BLaER1 treated with 17β-estradiol and CSF1 and Interleukin-3, amounts not matched to agents 10 nM and 100 nM (cell line): ENCODE measurements around the gene SCP2.
"Not testable (repeated sequence)": the region's sequence is repeated elsewhere in the genome, so short reads cannot be mapped to it uniquely, and the experiment has no call there.

Experiments used
- H3K27ac ChIP-seq, 11 experiments: shearing (Covaris generic); formaldehyde crosslinking; 2 replicates each; pipeline ENCODE4 v1.8.1; 2022
- H3K27me3 ChIP-seq, 11 experiments: shearing (Covaris generic); formaldehyde crosslinking; 2 replicates each; pipeline ENCODE4 v1.8.1; 2022
- H3K36me3 ChIP-seq, 11 experiments: shearing (Covaris generic); formaldehyde crosslinking; 2 replicates each; pipeline ENCODE4 v1.8.1; 2022
- H3K4me1 ChIP-seq, 10 experiments: shearing (Covaris generic); formaldehyde crosslinking; 2 replicates each; pipeline ENCODE4 v1.8.1; 2022
- H3K4me2 ChIP-seq, 11 experiments: shearing (Covaris generic); formaldehyde crosslinking; 2 replicates each; pipeline ENCODE4 v1.8.1; 2022
- H3K4me3 ChIP-seq, 10 experiments: shearing (Covaris generic); formaldehyde crosslinking; 2 replicates each; pipeline ENCODE4 v1.8.1; 2022
- H3K9ac ChIP-seq, 11 experiments: shearing (Covaris generic); formaldehyde crosslinking; 2 replicates each; pipeline ENCODE4 v1.8.1; 2022
- H3K9me3 ChIP-seq, 11 experiments: shearing (Covaris generic); formaldehyde crosslinking; replicated peaks in 1 of 11; 2 replicates each; pipeline ENCODE4 v1.8.1; 2022
- H4K20me1 ChIP-seq, 11 experiments: shearing (Covaris generic); formaldehyde crosslinking; 2 replicates each; pipeline ENCODE4 v1.8.1; 2022
- Cebpa-rat ChIP-seq, 11 experiments: shearing (Covaris generic); IDR thresholded peaks; 2 replicates each; pipeline ENCODE4 v1.8.1; 2022

The SCP2 gene

GRCh38 chr1:52947490-52947889, 20.4 kb downstream of the SCP2 start:
- H3K4me1 ChIP-seq, result no peaks in the 10 kb centered on the region
- no peak overlapping the region for H3K27ac ChIP-seq
- TF ChIP-seq Cebpa-rat (IDR thresholded peaks at IDR 0.05), result no peak
- no peak overlapping the region for H3K9ac ChIP-seq
- H3K4me2 ChIP-seq, result no peak overlapping the region
- no peaks in the 10 kb centered on the region for H3K27me3 ChIP-seq
- peaks cover 0 to 59% (median 14%) of the 10 kb centered on the region in 11 experiments; a peak in 11 of 22 replicates for H3K36me3 ChIP-seq
- peaks cover 0 to 12% (median 5%) of the 10 kb centered on the region in 11 experiments; a peak in 9 of 22 replicates for H3K9me3 ChIP-seq
- H4K20me1 ChIP-seq, result no peaks in the 10 kb centered on the region
- H3K4me3 ChIP-seq, result no peak overlapping the region

- not testable (repeated sequence) for H3K27ac ChIP-seq, H3K4me2 ChIP-seq, H3K4me1 ChIP-seq, H3K27me3 ChIP-seq, H4K20me1 ChIP-seq, H3K9ac ChIP-seq, H3K4me3 ChIP-seq
- Histone ChIP-seq H3K9me3 (peaks cover 0 to 12% (median 5%) of the 10 kb centered on the region in 11 experiments; a peak in 9 of 22 replicates), H3K36me3 (peaks cover 0 to 63% (median 16%) of the 10 kb centered on the region in 11 experiments; a peak in 11 of 22 replicates)
Measured at GRCh38 chr1:52949602-52950001, 22.5 kb downstream of the SCP2 start.

- no peak overlapping the region for H3K9ac ChIP-seq
- H3K4me1 ChIP-seq, result peaks cover 0 to 9% (median 6%) of the 10 kb centered on the region in 10 experiments; a peak in 9 of 20 replicates
- TF ChIP-seq Cebpa-rat (IDR thresholded peaks at IDR 0.05), result no peak
- H3K27ac ChIP-seq, result no peak overlapping the region
- no peak overlapping the region for H3K4me2 ChIP-seq
- peaks cover 0 to 12% (median 5%) of the 10 kb centered on the region in 11 experiments; a peak in 9 of 22 replicates for H3K9me3 ChIP-seq
- no peaks in the 10 kb centered on the region for H4K20me1 ChIP-seq
- peaks cover 0 to 73% (median 16%) of the 10 kb centered on the region in 11 experiments; a peak in 11 of 22 replicates for H3K36me3 ChIP-seq
- H3K4me3 ChIP-seq, result no peak overlapping the region
- no peaks in the 10 kb centered on the region for H3K27me3 ChIP-seq
Measured at GRCh38 chr1:52952112-52952511, 25.0 kb downstream of the SCP2 start.

GRCh38 chr1:52955129-52955970, 28.3 kb downstream of the SCP2 start:
- peaks cover 0 to 68% (median 16%) of the 10 kb centered on the region in 11 experiments; a peak in 12 of 22 replicates for H3K36me3 ChIP-seq
- H3K9ac ChIP-seq, result no peak overlapping the region
- no peak for TF ChIP-seq Cebpa-rat (IDR thresholded peaks at IDR 0.05)
- H3K4me2 ChIP-seq, result peak overlapping the region in 2 of 11 experiments; percentile 21 to 24; a peak in 2 of 22 replicates
- peaks cover 0 to 6% (median 0%) of the 10 kb centered on the region in 11 experiments; a peak in 2 of 22 replicates for H3K9me3 ChIP-seq
- H4K20me1 ChIP-seq, result no peaks in the 10 kb centered on the region
- no peaks in the 10 kb centered on the region for H3K27me3 ChIP-seq
- peaks cover 0 to 9% (median 6%) of the 10 kb centered on the region in 10 experiments; a peak in 9 of 20 replicates for H3K4me1 ChIP-seq
- H3K4me3 ChIP-seq, result no peak overlapping the region
- H3K27ac ChIP-seq, result no peak overlapping the region

- Histone ChIP-seq H4K20me1 (no peaks in the 10 kb centered on the region), H3K27ac (no peak overlapping the region), H3K36me3 (peaks cover 0 to 87% (median 6%) of the 10 kb centered on the region in 11 experiments; a peak in 13 of 22 replicates), H3K27me3 (no peaks in the 10 kb centered on the region), H3K4me3 (no peak overlapping the region), H3K4me1 (no peaks in the 10 kb centered on the region), H3K4me2 (no peak overlapping the region), H3K9me3 (no peaks in the 10 kb centered on the region), H3K9ac (no peak overlapping the region)
- no peak for TF ChIP-seq Cebpa-rat (IDR thresholded peaks at IDR 0.05)
Measured at GRCh38 chr1:52963101-52963500, 36.0 kb downstream of the SCP2 start.

- no peak for TF ChIP-seq Cebpa-rat (IDR thresholded peaks at IDR 0.05)
- Histone ChIP-seq H3K9ac (no peak overlapping the region), H4K20me1 (no peaks in the 10 kb centered on the region), H3K4me3 (no peak overlapping the region), H3K36me3 (peaks cover 0 to 48% (median 0%) of the 10 kb centered on the region in 11 experiments; a peak in 7 of 22 replicates), H3K27me3 (no peaks in the 10 kb centered on the region), H3K4me1 (no peaks in the 10 kb centered on the region), H3K9me3 (no peaks in the 10 kb centered on the region), H3K4me2 (no peak overlapping the region), H3K27ac (no peak overlapping the region)
Measured at GRCh38 chr1:52967666-52968065, 40.6 kb downstream of the SCP2 start.

GRCh38 chr1:52969234-52969633, 42.2 kb downstream of the SCP2 start:
- not testable (repeated sequence) for H3K27me3 ChIP-seq, H4K20me1 ChIP-seq, H3K4me1 ChIP-seq, H3K4me2 ChIP-seq, H3K4me3 ChIP-seq, H3K9me3 ChIP-seq, H3K9ac ChIP-seq, H3K27ac ChIP-seq
- H3K36me3 ChIP-seq, result peaks cover 0 to 34% (median 0%) of the 10 kb centered on the region in 11 experiments; a peak in 5 of 22 replicates

GRCh38 chr1:52970149-52970548, 43.1 kb downstream of the SCP2 start:
- no peaks in the 10 kb centered on the region for H3K9me3 ChIP-seq
- TF ChIP-seq Cebpa-rat (IDR thresholded peaks at IDR 0.05), result no peak
- H4K20me1 ChIP-seq, result no peaks in the 10 kb centered on the region
- H3K4me3 ChIP-seq, result no peak overlapping the region
- H3K9ac ChIP-seq, result no peak overlapping the region
- no peak overlapping the region for H3K27ac ChIP-seq
- no peak overlapping the region for H3K4me2 ChIP-seq
- H3K27me3 ChIP-seq, result no peaks in the 10 kb centered on the region
- peaks cover 0 to 33% (median 0%) of the 10 kb centered on the region in 11 experiments; a peak in 10 of 22 replicates for H3K36me3 ChIP-seq
- H3K4me1 ChIP-seq, result no peaks in the 10 kb centered on the region

GRCh38 chr1:52973841-52974240, 46.8 kb downstream of the SCP2 start:
- Histone ChIP-seq H3K9me3 (no peaks in the 10 kb centered on the region), H3K36me3 (peaks cover 3 to 45% (median 14%) of the 10 kb centered on the region in 11 experiments; a peak in 14 of 22 replicates), H3K4me1 (no peaks in the 10 kb centered on the region; a peak in 1 of 20 replicates), H4K20me1 (no peaks in the 10 kb centered on the region), H3K4me3 (no peak overlapping the region), H3K27ac (no peak overlapping the region), H3K9ac (no peak overlapping the region), H3K4me2 (no peak overlapping the region), H3K27me3 (no peaks in the 10 kb centered on the region)
- TF ChIP-seq Cebpa-rat (IDR thresholded peaks at IDR 0.05), result no peak
